SU-DHL-6 (cell line): Measurements from ENCODE around the gene PPP3CA.

Source experiments
- CTCF ChIP-seq: fragments of 200-600 bp; sonication (generic); IDR thresholded peaks from one replicate; pipeline ENCODE4 v1.5.1; 2017; ENCODE audit warnings: antibody characterized with exemption, mild to moderate bottlenecking, low read length, moderate library complexity; ENCODE audit not compliant: insufficient read depth, poor library complexity, severe bottlenecking
- EZH2phosphoT487 ChIP-seq: fragments of 200-600 bp; sonication (generic), shearing (Covaris generic); conservative IDR thresholded peaks from 2 replicates; pipeline ENCODE4 v1.6.1; 2018; ENCODE audit warnings: mild to moderate bottlenecking, antibody characterized with exemption, low read length, moderate library complexity, mixed read lengths

GRCh38 chr4:100986360-100986868 is 360.9 kb downstream of the PPP3CA start:
- no peak for TF ChIP-seq CTCF
- no peak for TF ChIP-seq EZH2phosphoT487
